NCI-H1930 (cell line): ENCODE measurements around the gene DISP2.

Experiments
- DNase-seq, 2 experiments: peaks; one replicate each; lab custom pipeline; 2025; lab: John Stamatoyannopoulos, UW

DISP2 gene

DNA sequence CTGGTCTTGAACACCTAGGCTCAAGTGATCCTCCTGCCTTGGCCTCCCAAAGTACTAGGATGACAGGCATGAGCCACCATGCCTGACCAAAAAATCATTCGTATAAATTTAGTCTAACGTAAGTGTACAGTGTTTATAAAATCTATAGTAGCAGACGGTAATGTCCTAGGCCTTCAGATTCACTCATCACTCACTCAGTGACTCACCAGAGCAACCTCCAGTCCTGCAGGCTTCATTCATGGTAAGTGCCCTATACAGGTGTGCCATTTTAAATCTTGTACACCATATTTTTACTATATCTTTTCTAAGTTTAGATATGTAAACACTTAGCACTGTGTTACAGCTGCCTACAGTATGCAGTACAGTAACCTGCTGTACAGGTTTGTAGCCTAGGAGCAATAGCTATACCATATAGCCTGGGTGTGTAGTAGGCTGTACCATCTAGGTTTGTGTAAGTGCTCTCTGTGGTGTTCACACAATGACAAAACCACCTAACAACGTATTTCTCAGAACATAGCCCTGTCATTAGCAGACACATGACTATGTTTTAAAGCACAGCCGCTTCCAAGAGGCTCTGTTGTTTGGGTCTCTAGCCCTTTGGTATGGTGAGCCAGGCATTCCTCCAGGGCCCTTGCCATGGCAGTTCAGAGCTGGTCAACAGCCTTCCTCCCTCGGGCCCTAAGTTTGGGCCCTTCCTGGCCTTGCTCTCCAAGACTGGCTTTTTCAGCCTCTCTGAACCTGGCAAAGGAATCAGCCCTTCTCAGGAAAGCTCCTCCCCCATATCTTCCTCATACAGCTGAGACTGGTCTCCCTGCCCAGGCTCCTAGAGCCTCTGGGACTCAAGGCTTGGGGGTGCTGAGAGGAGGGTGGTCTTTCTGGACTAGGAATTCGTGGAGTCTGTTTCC lies 15.4 kb upstream of the DISP2 start:
- DNase-seq: no peak

DNA sequence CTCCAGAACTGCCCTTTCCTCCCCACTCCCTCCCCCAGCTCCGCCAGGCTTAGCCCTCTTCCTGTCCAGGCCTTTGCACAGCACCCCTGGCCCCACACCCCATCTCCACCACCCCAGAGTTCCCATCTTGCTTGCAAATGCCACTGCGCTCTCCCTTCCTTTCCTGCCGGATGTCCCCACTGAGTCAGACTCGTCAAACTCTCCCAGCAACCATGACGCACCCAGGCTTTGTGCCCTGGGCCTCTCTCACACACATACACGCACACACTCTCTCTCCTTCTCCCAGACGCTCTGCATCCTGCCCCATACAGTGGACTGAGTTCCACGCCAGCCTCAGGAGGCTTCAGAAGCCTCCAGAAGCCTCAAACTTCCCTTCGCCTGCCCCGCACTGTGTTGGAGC lies 14.5 kb upstream of the DISP2 start:
- DNase-seq: no peak

DNA sequence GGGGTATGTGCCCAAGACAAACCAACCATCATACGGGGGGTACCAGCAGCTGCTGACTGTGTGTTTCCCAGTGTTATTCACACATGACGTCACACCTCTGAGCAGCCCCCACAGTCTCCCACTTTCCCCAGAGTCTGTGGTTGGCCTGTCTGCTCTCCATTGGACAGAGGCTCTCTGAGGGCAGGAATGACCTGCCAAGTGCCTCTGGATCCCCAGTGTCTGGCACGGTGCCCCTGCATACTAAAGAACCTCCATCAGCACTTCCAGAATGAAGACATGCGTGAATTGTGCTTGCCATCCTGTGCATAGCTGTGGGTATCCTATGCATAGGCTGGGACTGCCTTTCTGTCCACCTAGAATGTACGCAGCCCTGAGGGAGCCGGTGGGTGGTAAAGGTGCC lies 13.8 kb upstream of the DISP2 start:
- no peak for DNase-seq

DNA sequence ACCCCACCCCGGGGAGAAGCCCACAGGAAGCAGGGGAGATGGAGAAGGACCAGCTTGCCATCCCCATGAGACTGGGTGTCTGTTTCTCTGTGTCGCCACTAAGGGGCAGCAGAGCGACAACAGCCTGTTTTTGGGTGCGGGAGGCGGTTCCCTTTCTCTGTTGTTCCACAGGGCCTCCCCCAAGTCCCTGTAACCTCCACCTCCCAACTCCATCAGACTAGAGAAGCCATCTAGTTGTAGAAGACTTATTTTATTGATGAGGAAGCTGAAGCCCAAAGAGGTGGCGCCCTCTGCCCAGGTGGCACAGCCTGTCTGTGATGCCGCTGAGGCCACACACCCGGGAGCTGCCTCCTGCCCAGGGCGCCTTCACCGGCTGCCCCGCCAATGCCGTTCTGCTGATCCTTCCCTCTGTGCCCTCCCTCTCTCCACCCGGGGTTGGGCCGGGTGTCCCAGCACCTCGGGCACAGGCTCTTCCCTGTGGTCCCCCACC lies 13.3 kb upstream of the DISP2 start:
- peak in 1 of 2 experiments; percentile 10 for DNase-seq

DNA sequence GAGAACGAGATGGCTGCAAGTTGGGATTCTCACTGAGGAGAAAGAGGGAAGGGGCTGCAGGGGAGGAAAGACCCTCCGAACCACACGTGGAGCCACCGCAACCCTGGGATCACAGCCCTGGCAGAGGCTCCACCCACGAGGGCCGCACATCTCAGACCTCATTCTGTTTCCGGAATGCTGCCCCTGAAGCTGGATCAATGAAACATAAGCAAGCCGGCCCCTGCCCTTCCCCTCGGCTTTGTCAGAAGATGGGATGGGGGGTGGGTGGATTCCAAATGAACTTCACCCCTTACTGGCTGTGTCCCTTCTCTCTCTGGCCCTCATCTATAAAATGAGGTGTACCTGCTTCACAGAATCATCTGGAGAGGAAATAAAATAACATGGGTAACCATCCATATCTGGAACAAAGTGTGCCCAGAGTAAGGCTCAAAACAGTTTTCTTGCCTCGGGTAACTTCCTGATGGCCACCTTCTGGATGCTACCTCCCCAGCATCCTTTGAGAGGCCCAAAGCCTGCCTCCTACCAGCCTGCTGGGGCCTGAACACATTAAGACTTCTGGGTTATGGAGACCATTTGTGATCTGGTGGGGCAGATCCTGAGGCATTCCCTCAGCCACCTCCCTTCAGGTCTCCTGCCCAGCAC lies 12.7 kb upstream of the DISP2 start:
- no peak for DNase-seq

DNA sequence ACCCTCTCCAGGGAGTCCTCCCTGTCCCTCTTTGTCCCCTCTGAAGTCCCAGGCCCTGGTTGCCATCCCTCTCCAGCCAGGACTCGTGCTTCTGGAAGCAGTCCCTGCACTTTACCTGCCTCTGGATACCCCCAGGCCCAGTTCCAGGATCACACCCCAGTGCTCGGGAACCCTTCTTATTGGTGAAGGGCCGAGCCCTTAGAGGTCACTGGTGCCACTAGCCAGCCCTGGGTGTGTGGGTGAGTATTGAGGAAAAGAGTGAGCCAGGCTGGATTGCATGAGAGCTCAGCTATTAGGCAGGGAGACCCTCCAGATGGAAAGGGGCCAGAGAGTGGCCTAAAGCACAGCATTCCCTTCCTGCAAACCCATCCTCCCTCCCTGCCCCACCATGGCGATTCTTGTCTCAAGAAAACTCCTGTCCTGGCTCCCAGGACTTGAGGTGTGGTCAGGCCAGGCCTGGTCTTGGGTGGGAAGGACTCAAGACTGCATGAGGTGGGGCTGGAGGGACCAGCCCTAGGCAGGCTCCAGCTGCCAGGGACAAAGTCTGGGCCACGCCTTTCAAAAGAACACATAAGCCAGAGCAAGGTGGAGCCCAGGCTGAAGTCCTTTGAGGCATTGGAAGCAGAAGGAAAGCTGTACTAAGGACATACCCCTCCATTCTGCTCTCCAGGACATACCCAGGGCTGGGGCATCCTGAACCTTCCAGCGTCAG lies 12.0 kb upstream of the DISP2 start:
- no peak for DNase-seq

DNA sequence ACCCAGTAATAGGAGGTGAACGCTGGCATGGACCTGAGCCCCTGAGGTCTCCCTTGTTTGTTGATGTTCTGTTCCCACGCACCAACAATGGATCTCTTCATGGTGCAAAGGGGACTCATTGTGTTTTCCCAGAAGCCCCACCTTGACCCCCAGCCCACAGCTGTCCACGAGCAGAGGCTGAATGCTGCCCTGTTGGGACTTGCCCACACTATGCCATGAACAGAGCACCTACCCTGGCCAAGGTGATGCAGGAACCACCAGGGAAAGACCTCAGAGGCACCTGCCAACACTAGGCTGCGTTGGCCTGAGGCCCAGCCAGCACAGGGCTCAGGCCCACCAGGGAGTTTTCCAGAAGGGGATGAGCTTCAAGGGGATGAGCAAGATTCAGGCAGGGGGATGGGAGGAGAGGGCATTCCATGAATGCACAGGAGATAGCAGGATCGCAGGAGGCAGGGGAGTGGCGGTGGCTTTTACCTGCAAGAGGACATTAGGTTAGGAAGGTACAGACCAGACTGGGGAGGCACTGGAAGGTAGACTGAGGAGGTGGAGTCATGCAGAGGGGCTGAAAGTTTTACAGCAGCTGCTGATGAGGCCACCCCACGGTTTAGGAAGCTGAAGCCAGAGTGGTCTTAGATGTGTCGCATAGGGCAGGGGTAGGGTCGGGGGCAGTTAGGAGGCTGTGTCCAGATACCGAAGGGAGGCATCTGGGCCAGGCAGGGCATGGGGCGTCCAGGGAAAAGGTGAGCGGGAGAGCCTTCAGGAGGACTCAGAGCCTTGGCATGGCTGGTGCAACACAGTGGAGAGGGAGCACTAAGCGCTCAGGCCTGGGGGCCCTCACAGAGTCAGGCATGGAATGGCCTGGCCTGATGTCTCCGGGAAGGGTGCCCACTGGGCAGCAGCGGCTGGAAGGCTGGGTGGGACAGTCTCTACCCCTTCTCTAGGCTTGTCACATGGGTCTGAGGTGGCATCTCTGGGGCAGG lies 11.2 kb upstream of the DISP2 start:
- DNase-seq: no peak

DNA sequence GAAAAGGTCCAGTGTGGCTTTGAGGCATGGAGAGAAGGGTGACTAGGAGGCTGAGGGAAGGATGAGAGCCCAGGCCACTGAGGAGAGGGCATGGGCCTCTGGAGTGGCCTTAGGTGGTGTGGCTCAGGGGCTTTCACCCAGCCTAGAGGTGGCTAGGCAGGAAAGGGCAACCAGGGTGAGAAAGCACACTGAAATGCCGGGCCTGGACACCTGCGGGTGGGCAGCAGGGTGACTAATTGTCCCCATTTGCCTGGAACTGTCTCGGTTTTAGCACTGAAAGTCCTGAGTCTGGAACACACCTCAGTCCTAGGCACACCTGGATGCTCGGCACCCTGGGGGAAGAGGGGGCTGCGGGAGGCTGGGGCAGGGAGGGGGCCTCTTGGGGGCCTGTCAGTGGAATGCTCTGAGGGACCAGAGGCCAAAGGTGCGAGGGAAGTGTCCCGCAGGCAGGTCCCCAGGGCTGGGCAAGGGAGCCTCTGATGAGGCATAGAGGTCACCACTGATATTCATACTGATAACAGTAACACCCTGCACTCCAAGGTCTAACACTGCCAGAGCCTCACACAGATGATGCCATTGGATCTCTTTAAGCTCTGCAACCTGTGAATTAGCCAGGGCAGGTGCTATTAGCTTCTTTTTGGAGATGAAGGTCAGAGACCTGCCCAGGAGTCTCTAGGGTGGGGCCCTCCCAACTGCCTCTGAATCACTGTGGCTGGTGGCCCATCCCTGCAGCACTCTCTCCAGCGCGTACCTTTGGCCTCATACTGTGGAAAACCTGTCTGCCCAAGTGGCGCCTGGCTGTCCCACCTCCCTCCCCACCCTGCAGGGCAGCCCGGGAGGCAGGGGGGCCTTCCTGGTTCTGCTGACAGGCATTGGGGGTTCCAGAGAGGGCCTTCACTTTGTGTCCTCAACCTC lies 10.2 kb upstream of the DISP2 start:
- DNase-seq: no peak

DNA sequence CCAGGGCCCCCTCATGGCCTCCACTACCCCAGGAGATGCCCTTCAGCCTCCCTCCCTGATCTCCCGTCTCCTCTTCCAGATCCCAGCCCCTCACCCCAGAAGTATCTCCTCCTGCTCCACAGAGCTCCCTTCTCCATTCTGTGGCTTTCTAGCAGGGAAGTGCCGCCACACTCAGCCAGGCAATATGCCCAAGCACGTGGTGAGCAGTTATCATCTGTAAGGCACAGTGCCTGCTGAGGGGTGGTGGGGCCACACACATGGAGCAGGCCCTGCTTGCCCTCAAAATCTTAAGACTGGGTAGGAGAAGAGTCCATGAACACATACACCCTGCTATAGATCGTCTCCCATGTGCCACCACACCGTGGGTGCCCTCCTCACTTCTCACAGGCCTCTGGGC lies 9.5 kb upstream of the DISP2 start:
- DNase-seq: no peak

DNA sequence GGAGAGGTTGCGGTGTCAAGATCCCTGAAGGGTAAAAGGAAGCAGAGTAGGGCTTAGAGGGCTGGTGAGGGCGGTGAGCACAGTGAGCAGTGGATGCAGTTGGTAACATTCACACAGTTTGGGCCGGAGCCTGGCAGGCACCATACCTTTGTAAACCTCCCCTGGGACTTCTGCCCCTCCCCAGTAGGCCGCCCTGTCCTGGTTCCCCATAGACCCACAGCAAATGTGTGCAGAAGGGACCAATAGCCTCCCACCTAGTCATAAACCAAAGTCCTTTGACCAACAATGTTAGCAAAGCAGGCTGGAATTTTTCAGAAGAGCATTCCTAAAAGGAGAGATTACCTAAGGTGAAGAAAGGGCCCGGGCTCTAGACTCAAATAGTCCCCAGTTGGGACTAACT lies 8.9 kb upstream of the DISP2 start:
- DNase-seq: no peak

DNA sequence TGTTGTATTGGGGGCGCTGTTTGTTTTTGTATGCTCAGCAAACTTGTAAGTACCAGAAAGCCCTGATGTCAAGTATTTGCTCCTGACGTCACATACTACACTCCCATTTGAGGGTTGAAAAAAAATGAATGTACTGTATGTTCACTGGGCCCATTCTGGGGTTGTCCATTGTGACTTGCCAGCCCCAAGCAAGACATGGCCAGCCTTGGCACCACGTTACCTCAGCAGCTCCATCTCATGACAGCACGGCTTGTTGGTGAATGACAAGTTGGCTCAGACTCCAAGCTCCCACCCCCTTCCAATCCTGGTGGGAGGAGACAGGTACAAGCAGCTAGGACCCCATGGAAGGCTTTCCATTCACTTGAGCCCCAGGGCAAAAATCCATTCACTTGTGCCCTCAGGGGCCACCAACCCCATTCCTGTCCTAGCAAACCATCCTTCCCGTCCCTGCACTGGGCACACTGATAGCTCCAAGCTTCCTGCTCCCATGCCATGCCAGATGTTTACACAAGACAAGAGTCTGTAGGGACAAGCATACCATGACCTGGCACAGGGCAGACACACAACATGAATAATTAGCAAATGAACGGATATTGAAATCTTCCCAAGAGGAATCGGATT lies 5.6 kb upstream of the DISP2 start:
- no peak for DNase-seq

DNA sequence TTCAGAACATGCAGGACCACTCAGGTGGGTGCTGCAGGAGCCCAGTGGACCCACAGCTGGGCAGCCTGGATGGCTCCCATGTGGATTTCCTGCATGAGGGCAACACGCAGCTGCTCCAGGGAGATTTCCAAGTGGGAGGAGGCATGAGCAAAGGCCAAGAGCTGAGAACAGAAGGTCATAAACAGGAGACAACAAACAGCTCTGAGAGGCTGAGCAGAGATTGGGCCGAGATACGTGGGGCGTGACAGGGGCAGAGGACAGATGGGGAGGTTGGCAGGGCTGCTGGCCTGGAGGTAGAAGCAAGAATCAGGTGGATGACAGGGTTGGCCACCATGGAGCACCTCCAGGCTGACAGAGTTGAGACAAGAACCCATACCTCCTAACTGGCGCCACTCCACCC lies 4.3 kb upstream of the DISP2 start:
- DNase-seq: no peak

DNA sequence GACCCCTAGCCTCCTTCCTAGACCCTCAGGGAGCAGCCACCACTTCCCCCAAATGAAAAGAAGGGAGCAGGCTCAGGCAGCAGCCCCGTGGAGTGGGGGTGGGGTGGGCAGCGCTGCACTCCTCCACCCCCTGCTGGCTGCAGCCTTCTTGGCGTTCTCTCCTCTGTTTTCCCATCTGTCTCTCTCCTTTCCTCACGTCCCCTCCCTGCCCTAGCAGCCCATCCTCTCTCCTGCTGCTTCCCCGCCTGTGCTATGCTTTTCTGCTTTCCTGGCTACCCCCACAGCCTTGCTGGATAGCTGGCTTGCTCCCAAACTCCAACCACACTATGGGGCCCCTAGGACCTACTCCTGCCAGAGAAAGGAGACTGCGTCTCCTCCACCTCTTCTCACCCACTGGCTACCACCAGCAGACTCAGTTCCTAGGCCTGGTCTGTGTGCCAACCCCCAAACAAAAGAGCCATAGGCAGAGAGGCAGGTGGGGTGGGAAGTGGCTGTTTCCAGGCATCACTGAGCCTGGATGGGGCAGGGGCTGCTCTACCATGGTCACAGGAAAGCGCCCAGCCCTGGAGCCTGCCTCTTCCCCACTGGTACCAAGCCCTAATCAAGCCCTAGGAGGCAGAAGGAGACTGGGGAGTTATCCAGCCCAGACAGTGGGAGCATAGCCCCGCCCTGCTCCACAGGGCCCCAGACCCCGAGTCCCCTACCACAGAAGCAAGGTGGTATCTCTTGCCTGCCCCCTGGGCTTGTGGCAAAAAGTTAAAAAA lies 3.4 kb upstream of the DISP2 start:
- DNase-seq: no peak

DNA sequence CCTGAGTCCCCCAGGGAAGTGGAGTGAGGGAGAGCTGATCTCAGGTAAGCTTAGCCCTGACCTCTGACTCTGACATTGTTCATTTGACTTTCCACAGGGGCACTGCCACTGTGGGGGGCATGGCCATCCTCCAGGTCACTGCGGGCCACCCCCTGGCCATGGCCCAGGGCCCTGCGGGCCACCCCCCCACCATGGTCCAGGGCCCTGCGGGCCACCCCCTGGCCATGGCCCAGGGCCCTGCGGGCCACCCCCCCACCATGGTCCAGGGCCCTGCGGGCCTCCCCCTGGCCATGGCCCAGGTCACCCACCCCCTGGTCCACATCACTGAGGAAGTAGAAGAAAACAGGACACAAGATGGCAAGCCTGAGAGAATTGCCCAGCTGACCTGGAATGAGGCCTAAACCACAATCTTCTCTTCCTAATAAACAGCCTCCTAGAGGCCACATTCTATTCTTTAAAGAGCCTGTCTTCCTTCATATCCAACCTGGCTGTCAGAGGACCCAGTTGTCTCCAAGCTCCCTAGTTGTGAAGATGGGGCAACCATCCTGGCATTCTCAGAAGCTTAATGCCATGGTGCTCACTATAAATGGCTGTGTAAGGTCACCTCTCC lies 1.9 kb upstream of the DISP2 start:
- no peak for DNase-seq

DNA sequence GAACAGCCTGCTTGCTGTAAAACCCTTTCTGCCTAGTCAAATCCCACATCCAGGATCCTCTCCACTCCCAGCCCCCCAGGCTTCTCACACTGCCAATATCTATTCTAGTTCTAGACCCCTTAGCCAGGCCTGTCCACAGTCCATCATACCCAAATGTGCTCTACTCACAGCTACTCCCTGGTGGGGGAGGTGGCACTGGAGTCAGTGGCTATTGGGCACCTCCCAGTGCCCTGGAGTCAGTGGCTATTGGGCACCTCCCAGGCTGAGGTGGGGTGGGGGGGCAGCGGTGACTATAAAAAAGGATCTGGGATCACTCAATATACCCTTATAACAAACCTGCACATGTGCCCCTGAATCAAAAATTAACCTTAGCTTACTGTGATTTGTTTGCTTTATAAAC lies 773 bp upstream of the DISP2 start:
- DNase-seq: no peak

DNA sequence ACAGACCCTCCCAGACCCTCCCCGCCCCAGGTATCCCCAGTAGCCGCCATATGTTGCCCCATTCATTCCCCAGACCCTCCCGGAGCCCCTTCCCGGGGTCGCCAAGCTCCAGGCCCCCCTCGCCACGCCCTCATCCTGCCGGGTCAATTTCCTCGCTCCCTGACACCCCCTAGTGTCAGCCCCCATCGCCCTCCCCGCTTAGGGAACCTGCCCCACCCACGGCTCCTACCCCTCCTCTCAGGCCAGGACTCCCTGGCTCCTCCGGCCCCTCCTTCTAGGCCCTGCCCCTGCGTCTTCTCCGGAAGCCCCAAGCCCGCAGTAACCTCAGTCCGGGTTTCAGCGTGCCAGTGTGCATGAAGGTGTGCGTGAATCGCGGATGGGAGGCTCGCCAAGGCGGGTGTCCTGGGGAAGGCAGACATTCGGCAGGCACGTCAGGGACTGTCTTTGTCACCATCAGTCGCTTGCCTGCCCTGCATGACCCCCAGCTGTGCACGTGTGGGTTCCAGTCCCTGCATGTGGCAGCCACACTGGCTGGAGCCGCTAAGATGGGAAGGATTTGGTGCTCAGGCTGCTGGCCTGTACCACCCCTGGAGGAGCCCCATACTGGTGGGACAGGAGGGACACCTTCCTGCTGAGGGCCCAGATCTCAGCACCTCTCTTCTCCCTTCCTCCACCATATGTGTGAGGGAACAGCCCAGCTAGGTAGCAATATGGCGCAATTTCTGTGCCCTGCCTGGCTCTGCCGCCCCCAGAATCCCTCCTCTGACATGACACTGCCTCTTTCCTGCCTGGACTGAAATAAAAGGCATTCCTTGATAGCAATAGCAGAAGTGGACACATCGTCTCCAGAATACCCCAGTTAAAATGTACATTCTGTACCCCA lies 693 bp downstream of the DISP2 start:
- no peak for DNase-seq

DNA sequence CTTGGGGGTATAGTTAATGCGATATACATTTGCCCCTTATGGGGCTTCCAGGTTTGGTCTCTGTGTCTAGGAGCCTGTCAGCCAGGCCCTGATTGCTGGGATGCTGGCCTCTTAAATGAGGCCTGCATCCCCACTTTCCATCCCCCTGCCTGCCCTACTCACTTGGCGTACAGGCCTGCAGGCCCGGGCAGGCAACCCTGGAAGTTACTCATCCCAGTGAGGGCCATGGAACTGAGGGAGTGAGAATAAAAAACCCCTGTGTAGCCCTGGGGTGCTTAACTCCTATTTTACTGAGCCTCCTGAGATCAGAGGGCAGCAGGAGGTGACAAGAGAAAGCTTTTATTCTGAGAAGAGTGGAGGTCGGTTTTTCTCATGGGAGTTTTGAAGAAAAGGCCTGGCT lies 2.0 kb downstream of the DISP2 start:
- no peak for DNase-seq

DNA sequence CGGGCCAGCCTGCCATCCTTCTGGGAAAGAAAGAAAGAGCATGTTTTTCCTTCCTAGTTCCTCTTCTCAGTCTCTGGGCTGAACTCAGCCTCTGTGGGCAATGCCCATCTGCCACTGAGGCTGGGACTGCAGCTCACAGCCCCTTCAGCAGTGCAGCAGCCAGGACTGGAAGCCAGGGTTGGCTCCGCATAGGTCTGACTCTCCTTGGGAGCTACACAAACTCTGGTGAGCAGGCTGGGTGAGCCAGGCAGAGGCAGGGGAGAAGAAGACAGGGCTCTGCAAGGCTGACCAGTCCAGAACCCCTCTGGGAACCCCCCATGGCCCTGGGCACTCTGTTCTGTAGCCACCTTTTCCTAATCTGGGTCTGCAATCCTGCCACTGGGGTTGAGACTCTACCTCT lies 3.6 kb downstream of the DISP2 start:
- DNase-seq: no peak
